ENCODE measurements around the gene RUNX2.

Gene RUNX2

DNA sequence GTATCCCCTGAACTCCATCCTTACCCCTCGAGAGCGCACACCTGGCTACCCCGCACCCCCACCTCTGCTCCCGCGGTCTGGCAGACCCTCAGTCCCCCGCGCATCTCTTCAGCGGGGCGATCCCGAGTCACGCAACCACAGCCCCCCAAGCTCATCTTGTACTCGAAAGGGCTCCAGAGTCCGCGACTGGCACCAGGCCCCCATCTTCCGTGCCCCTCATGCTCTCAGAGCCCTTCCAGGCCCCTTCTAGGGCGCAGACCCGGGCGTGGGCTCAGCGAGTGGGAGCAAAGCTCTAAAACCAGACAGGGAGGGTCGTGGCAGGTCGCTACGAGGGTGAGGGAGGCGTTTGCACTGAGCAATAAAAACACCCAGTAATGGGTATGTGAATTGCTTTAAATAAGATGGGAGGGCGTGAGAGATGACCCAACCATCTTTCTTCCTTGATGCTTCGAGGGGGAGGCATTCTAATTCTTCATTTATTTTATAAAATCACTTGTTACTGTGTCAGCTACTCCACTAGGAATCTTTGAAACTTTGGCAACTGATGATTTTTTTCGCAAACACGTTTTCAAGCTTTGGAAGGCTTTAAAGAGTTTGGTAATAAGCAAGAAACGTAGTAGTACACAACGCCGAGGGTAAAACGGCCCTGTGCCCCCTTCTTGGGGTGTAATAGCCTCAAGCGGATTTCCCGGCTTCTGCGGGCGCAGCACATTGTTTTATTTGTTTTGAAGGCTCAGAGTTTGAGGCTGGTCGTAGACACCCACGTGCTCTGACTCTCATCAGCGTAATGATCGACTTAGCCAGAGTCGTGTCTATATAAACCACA is 92.2 kb downstream of the RUNX2 start:
- peak; percentile 54 to 66 (median 59) for DNase-seq
- no peaks in the 10 kb centered on the region for H3K9me3 ChIP-seq (ENCODE audit: control insufficient read depth, low read length)
- H3K4me3 ChIP-seq (ENCODE audit: insufficient read depth, low read depth, low read length, poor library complexity, severe bottlenecking) = peak overlapping the region; percentile 89
- H3K27ac ChIP-seq (ENCODE audit: insufficient read depth, low read length, poor library complexity, severe bottlenecking) = peak overlapping the region; percentile 77
- peaks cover 21% of the 10 kb centered on the region for H3K4me1 ChIP-seq (ENCODE audit: control insufficient read depth, insufficient read depth, low read length, poor library complexity, severe bottlenecking)
- no peaks in the 10 kb centered on the region for H3K27me3 ChIP-seq (replicated peaks; ENCODE audit: control insufficient read depth, insufficient read depth, low read length, poor library complexity, severe bottlenecking)
- H3K36me3 ChIP-seq (ENCODE audit: control insufficient read depth, insufficient read depth, low read length) = no peaks in the 10 kb centered on the region

DNA sequence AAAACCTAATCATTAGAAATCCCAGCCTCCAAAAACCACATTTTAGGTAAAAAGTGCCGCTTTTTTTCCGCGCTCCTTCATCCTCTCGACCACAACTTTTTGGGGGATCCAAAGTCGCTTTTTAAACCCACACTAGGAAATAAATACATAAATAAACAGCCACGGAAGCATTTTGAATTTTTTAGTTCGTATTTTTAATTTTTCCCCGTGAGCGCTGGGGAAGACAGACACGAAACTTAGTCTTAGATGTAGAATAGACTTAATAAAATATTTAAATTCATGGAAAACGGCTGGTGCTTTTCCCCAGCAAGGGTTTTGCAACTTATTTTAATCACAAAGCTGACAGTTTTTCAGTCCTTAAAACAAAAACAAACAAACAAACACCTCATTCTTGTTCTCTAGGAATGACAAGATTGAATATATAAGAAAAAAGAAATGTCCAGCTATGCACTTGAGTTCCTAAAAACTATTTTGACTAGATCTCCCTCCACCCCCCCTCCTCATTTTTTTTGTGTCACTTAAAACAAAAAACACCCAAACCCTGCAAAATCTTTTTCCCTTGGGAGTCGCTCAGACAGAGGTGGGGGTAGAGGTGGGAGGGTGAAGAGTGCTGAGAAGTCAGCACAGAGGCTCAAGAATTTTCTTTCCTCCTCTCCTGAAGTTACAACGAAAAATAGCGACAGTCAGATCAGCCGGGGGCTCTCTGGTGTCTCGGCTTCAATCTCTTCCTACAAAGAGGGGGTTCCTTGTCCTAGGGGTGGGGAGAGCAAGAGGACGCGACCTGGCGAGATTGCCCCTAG is 93.0 kb downstream of the RUNX2 start:
- Histone ChIP-seq H3K27me3 (replicated peaks; ENCODE audit: control insufficient read depth, insufficient read depth, low read length, poor library complexity, severe bottlenecking) (no peaks in the 10 kb centered on the region), H3K36me3 (ENCODE audit: control insufficient read depth, insufficient read depth, low read length) (no peaks in the 10 kb centered on the region), H3K27ac (ENCODE audit: insufficient read depth, low read length, poor library complexity, severe bottlenecking) (peak overlapping the region; percentile 77), H3K4me3 (ENCODE audit: insufficient read depth, low read depth, low read length, poor library complexity, severe bottlenecking) (peak overlapping the region; percentile 89), H3K4me1 (ENCODE audit: control insufficient read depth, insufficient read depth, low read length, poor library complexity, severe bottlenecking) (peaks cover 21% of the 10 kb centered on the region), H3K9me3 (ENCODE audit: control insufficient read depth, low read length) (no peaks in the 10 kb centered on the region)
- DNase-seq = no peak

DNA sequence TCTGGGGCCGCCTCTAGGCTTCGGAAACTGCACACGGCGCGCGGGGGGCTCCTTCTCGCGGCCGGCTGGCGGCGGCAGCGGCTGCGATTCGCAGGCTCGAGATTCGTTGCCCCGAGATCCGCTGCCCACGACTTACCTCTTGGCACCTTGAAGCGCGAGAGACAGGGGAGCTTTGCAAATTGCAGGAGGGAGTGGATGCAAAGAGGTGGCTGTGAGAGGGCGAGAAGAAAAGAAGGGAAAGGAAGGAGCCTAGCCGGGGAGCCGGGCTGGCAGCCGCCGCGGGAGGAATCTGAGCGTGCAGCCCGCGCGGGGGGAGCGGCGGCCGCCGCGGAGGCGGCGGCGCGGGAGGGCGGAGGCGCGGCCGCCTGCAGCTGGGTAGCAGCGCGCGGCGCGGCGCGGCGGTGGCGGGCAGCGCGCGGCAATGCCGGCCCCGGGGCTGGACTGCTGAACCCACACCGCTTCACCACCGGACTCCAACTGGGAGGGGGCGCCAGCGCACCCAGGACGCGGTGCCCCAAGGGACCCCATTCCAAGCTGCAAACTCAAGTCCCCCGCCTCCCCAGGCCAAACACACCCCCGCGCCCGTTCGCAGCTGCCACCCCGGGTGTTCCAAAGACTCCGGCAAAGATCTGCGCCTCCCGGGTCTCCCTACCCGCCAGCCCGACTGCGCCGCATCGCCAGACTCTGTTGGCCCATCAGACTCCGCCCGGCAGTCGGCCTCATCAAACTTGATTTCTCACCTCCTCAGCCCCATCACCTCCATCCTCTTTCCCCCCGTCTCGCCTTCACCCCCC is 93.8 kb downstream of the RUNX2 start:
- no peaks in the 10 kb centered on the region for H3K9me3 ChIP-seq (ENCODE audit: control insufficient read depth, low read length)
- peak; percentile 18 to 35 (median 23) for DNase-seq

DNA sequence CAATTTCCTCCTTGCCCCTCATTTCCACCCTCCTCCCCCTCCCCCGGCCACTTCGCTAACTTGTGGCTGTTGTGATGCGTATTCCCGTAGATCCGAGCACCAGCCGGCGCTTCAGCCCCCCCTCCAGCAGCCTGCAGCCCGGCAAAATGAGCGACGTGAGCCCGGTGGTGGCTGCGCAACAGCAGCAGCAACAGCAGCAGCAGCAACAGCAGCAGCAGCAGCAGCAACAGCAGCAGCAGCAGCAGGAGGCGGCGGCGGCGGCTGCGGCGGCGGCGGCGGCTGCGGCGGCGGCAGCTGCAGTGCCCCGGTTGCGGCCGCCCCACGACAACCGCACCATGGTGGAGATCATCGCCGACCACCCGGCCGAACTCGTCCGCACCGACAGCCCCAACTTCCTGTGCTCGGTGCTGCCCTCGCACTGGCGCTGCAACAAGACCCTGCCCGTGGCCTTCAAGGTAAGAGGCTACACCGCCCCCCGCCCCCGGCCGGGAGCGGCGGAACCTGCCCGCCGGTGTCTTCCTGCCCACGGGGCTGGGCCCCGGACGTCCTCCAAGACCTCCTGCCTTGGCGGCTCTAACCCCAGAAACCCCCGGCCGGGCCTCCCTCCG is 94.5 kb downstream of the RUNX2 start:
- Histone ChIP-seq H3K27ac (ENCODE audit: insufficient read depth, low read length, poor library complexity, severe bottlenecking) (peak overlapping the region; percentile 91), H3K27me3 (replicated peaks; ENCODE audit: control insufficient read depth, insufficient read depth, low read length, poor library complexity, severe bottlenecking) (no peaks in the 10 kb centered on the region), H3K4me3 (ENCODE audit: insufficient read depth, low read depth, low read length, poor library complexity, severe bottlenecking) (peak overlapping the region; percentile 89), H3K9me3 (ENCODE audit: control insufficient read depth, low read length) (no peaks in the 10 kb centered on the region), H3K36me3 (ENCODE audit: control insufficient read depth, insufficient read depth, low read length) (no peaks in the 10 kb centered on the region), H3K4me1 (ENCODE audit: control insufficient read depth, insufficient read depth, low read length, poor library complexity, severe bottlenecking) (peaks cover 24% of the 10 kb centered on the region)
- DNase-seq = peak; percentile 52 to 63 (median 60)

More for the DNA sequence above, 93.8 kb downstream of the RUNX2 start:
- Histone ChIP-seq H3K36me3 (ENCODE audit: control insufficient read depth, insufficient read depth, low read length) (no peaks in the 10 kb centered on the region), H3K27me3 (replicated peaks; ENCODE audit: control insufficient read depth, insufficient read depth, low read length, poor library complexity, severe bottlenecking) (no peaks in the 10 kb centered on the region), H3K4me1 (ENCODE audit: control insufficient read depth, insufficient read depth, low read length, poor library complexity, severe bottlenecking) (peaks cover 24% of the 10 kb centered on the region), H3K27ac (ENCODE audit: insufficient read depth, low read length, poor library complexity, severe bottlenecking) (peak overlapping the region; percentile 91), H3K4me3 (ENCODE audit: insufficient read depth, low read depth, low read length, poor library complexity, severe bottlenecking) (peak overlapping the region; percentile 89)

DNA sequence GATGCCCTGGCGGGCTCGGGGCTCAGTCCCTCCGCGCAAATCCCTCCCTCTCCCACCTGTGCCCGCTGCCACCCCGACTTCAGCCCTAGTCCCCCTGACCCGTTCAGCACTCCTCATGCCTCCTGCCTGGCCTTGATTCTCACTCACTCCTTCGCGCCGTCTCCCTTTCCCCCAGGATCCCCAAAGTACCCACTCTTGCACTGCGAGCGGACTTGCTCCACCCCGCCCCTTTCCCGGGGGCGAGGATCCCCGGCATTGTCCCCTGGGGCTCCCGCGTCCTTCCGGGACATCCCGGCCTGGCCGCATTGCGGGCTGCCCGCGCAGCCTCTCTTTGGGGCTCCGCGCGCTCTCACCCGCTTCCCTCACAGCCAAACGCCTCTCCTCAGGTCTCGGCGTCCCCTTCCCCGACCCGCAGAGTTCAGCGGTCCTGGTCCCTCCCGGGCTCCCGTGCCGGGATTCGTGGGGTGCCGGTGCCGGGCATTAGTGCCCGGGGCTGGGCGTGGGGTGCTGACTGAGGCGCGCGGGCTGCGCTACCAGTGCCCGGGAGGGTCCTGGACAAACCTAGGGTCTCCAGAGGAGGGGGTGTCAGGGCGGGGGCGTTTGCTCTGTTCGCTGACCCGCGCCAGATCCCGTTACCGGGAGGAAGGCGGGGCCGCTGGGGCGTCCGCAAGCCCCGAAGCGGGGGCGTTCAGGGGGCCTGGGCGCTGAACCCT is 95.1 kb downstream of the RUNX2 start:
- DNase-seq = peak; percentile 8 to 30 (median 13)
- H3K36me3 ChIP-seq (ENCODE audit: control insufficient read depth, insufficient read depth, low read length) = no peaks in the 10 kb centered on the region
- H3K4me3 ChIP-seq (ENCODE audit: insufficient read depth, low read depth, low read length, poor library complexity, severe bottlenecking) = peak overlapping the region; percentile 89
- H3K27me3 ChIP-seq (replicated peaks; ENCODE audit: control insufficient read depth, insufficient read depth, low read length, poor library complexity, severe bottlenecking) = no peaks in the 10 kb centered on the region
- no peaks in the 10 kb centered on the region for H3K9me3 ChIP-seq (ENCODE audit: control insufficient read depth, low read length)
- H3K27ac ChIP-seq (ENCODE audit: insufficient read depth, low read length, poor library complexity, severe bottlenecking) = peak overlapping the region; percentile 91
- H3K4me1 ChIP-seq (ENCODE audit: control insufficient read depth, insufficient read depth, low read length, poor library complexity, severe bottlenecking) = peaks cover 24% of the 10 kb centered on the region

DNA sequence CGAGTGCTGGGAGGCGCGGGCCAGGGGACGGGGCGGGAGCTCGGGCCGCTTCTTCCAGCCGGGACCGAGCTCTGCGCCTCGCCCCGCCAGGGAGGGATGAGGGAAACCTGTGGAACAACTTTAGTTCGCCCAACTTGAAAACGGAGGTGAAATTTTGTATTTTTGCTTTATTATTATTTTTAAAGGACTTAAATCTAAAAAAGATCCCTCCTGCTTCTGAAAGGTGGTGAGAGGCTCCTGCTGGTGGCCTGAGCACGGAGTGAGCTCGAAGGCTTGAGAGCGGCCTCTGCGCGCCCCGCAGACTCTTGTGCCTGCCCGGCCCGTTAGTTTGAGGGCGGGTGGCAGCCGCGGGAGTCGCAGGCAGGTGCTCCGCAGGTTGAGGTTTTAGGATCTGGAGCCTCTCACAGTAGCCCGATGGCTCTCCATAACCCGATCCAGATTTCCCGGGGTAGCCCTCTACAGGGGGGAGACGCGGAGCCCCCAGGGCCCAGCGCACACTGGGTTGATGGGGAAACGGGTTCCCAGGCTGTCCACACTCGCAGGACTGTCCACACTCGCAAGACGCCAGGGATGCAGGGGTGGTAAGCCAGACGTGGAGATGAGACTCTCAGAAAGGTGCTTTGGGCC is 95.8 kb downstream of the RUNX2 start:
- Histone ChIP-seq H3K27ac (ENCODE audit: insufficient read depth, low read length, poor library complexity, severe bottlenecking) (peak overlapping the region; percentile 91), H3K4me3 (ENCODE audit: insufficient read depth, low read depth, low read length, poor library complexity, severe bottlenecking) (peak overlapping the region; percentile 89), H3K4me1 (ENCODE audit: control insufficient read depth, insufficient read depth, low read length, poor library complexity, severe bottlenecking) (peaks cover 24% of the 10 kb centered on the region), H3K36me3 (ENCODE audit: control insufficient read depth, insufficient read depth, low read length) (no peaks in the 10 kb centered on the region), H3K9me3 (ENCODE audit: control insufficient read depth, low read length) (no peaks in the 10 kb centered on the region), H3K27me3 (replicated peaks; ENCODE audit: control insufficient read depth, insufficient read depth, low read length, poor library complexity, severe bottlenecking) (no peaks in the 10 kb centered on the region)
- DNase-seq = no peak

DNA sequence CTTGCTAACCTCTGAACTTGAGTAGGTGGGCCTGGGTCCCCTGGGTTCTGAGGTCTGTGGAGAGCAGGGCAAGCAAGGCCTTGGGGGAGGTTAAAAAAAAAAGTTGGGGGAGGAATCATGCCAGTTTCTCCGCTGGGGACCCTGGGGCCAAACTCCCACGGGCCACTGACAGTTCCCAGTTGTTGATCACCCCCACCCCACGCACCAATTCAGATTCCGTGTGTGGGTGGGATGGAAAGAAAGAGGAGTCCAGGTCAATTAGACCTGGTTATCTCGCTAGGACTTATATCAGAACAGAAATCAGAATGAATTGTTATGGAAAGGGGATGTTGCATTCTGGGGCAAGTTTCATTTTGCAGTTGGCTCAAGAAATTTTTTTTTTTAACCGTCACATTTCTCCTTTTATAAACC is 96.3 kb downstream of the RUNX2 start:
- Histone ChIP-seq H3K27ac (ENCODE audit: insufficient read depth, low read length, poor library complexity, severe bottlenecking) (peak overlapping the region; percentile 91), H3K36me3 (ENCODE audit: control insufficient read depth, insufficient read depth, low read length) (no peaks in the 10 kb centered on the region), H3K9me3 (ENCODE audit: control insufficient read depth, low read length) (no peaks in the 10 kb centered on the region), H3K4me1 (ENCODE audit: control insufficient read depth, insufficient read depth, low read length, poor library complexity, severe bottlenecking) (peaks cover 24% of the 10 kb centered on the region), H3K27me3 (replicated peaks; ENCODE audit: control insufficient read depth, insufficient read depth, low read length, poor library complexity, severe bottlenecking) (no peaks in the 10 kb centered on the region), H3K4me3 (ENCODE audit: insufficient read depth, low read depth, low read length, poor library complexity, severe bottlenecking) (peak overlapping the region; percentile 89)
- DNase-seq = no peak

DNA sequence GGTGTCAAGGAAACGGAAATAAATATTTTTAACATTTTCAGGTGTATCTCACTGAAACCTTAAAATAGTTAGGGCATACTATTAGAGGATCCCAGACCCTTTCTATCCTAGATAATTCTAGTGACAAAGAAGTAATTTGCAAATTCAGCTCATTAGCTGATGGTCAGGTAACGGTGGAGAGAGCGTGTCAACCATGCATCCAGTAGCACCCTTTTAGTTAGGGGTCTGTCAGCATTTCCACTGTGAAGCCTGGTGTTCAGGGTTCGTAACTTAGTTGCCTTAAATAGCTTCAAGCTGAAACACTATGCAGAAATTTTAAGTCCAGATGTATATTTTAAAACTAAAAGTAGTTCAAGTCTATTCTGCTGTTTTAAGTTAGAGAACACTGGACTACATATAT is 98.1 kb downstream of the RUNX2 start:
- no peak for DNase-seq
- Histone ChIP-seq H3K27me3 (replicated peaks; ENCODE audit: control insufficient read depth, insufficient read depth, low read length, poor library complexity, severe bottlenecking) (no peaks in the 10 kb centered on the region), H3K27ac (ENCODE audit: insufficient read depth, low read length, poor library complexity, severe bottlenecking) (peak overlapping the region; percentile 46), H3K4me1 (ENCODE audit: control insufficient read depth, insufficient read depth, low read length, poor library complexity, severe bottlenecking) (peaks cover 14% of the 10 kb centered on the region), H3K9me3 (ENCODE audit: control insufficient read depth, low read length) (no peaks in the 10 kb centered on the region), H3K36me3 (ENCODE audit: control insufficient read depth, insufficient read depth, low read length) (no peaks in the 10 kb centered on the region), H3K4me3 (ENCODE audit: insufficient read depth, low read depth, low read length, poor library complexity, severe bottlenecking) (peak overlapping the region; percentile 7)

DNA sequence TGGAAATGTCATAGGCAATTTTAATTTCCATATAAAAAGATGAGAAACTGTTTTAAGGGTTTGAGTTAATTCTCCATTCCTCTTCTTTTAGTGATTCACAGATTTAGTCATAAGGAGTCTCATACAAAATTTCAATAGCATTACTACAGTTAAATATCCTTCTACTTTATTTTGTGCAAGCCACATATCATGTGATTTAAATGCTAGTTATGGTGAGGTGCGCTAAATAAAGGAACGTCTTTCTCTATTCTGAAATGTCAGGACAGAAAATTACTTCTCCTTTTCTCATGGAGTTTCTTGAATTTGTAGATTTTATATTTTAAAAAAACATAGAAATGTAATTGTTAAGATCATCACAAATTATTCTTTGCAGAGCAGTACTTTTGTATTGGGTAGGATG is 99.6 kb downstream of the RUNX2 start:
- peak overlapping the region; percentile 8 for H3K27ac ChIP-seq (ENCODE audit: insufficient read depth, low read length, poor library complexity, severe bottlenecking)
- H3K27me3 ChIP-seq (replicated peaks; ENCODE audit: control insufficient read depth, insufficient read depth, low read length, poor library complexity, severe bottlenecking) = no peaks in the 10 kb centered on the region
- DNase-seq = no peak
- peaks cover 22% of the 10 kb centered on the region for H3K4me1 ChIP-seq (ENCODE audit: control insufficient read depth, insufficient read depth, low read length, poor library complexity, severe bottlenecking)
- H3K9me3 ChIP-seq (ENCODE audit: control insufficient read depth, low read length) = no peaks in the 10 kb centered on the region
- H3K36me3 ChIP-seq (ENCODE audit: control insufficient read depth, insufficient read depth, low read length) = no peaks in the 10 kb centered on the region
- H3K4me3 ChIP-seq (ENCODE audit: insufficient read depth, low read depth, low read length, poor library complexity, severe bottlenecking) = no peak overlapping the region
